HepG2 (cell line): ENCODE measurements around the gene RSPH1. TPM values are rescaled to one million over a fixed set of nuclear protein-coding genes. Genes with fewer than 3 reads are reported as not detected.

Experiments used
- ATF5 ChIP-seq: sonication (generic); formaldehyde crosslinking; IDR thresholded peaks from 2 replicates; pipeline ENCODE4 v1.4.0; 2020; ENCODE audit warnings: mild to moderate bottlenecking, low read depth, missing genetic modification reagents
- BCL6 ChIP-seq: IDR thresholded peaks from 2 replicates; pipeline ENCODE4 v1.6.1; 2016; ENCODE audit warnings: missing genetic modification reagents, missing compliant biosample characterization
- CBX2 ChIP-seq, 2 experiments: fragments of 200-600 bp in 1 of 2; sonication (generic); formaldehyde crosslinking in 1 of 2; IDR thresholded peaks; 2 replicates each; pipeline versions ENCODE4 v1.7.0 to v1.8.1; 2018 to 2022; ENCODE audit warnings: low read depth in 2 of 2, low read length in 1 of 2, mild to moderate bottlenecking in 1 of 2, missing genetic modification reagents in 1 of 2
- FOXM1 ChIP-seq: sonication (generic); formaldehyde crosslinking; IDR thresholded peaks from 2 replicates; pipeline ENCODE4 v1.5.0; 2020; ENCODE audit warnings: missing genetic modification reagents
- HNF4A ChIP-seq: sonication (generic); formaldehyde crosslinking; IDR thresholded peaks from 2 replicates; pipeline ENCODE4 v1.4.0; 2020; ENCODE audit warnings: missing genetic modification reagents
- IRF1 ChIP-seq: sonication (generic); formaldehyde crosslinking; IDR thresholded peaks from 2 replicates; pipeline ENCODE4 v1.4.0; 2020; ENCODE audit warnings: low read depth, mild to moderate bottlenecking, missing genetic modification reagents
- MEF2D ChIP-seq: sonication (generic); formaldehyde crosslinking; IDR thresholded peaks from 2 replicates; pipeline ENCODE4 v1.5.1; 2020; ENCODE audit warnings: mild to moderate bottlenecking, missing genetic modification reagents
- MTA3 ChIP-seq: sonication (generic); formaldehyde crosslinking; IDR thresholded peaks from 2 replicates; pipeline ENCODE4 v1.4.0; 2020; ENCODE audit warnings: missing genetic modification reagents
- TBX2 ChIP-seq: sonication (generic); formaldehyde crosslinking; IDR thresholded peaks from 2 replicates; pipeline ENCODE4 v1.5.0; 2020; ENCODE audit warnings: missing genetic modification reagents, mild to moderate bottlenecking, borderline replicate concordance
- TEAD3 ChIP-seq: optimal IDR thresholded peaks from 2 replicates; pipeline ENCODE3; 2016; ENCODE audit warnings: borderline replicate concordance
- XRCC5 ChIP-seq: fragments of 200-400 bp; formaldehyde crosslinking; optimal IDR thresholded peaks from 2 replicates; pipeline ENCODE3; 2017; ENCODE audit warnings: mild to moderate bottlenecking, low read length
- ZHX1 ChIP-seq: sonication (generic); formaldehyde crosslinking; IDR thresholded peaks from 2 replicates; pipeline ENCODE4 v1.8.1; 2022; ENCODE audit warnings: low read depth, mild to moderate bottlenecking, missing genetic modification reagents
- ZNF253 ChIP-seq: sonication (generic); formaldehyde crosslinking; IDR thresholded peaks from 2 replicates; pipeline ENCODE4 v1.8.0; 2022; ENCODE audit warnings: mild to moderate bottlenecking, missing genetic modification reagents, borderline replicate concordance
- ZNF331 ChIP-seq: sonication (generic); formaldehyde crosslinking; IDR thresholded peaks from 2 replicates; pipeline ENCODE4 v1.4.0; 2020; ENCODE audit warnings: missing genetic modification reagents
- ZNF432 ChIP-seq: sonication (generic); formaldehyde crosslinking; IDR thresholded peaks from 2 replicates; pipeline ENCODE4 v1.5.0; 2020; ENCODE audit warnings: missing genetic modification reagents, mild to moderate bottlenecking, borderline replicate concordance
- ZNF501 ChIP-seq: sonication (generic); formaldehyde crosslinking; IDR thresholded peaks from 2 replicates; pipeline ENCODE4 v1.5.1; 2020; ENCODE audit warnings: mild to moderate bottlenecking, moderate library complexity, missing genetic modification reagents
- ZNF577 ChIP-seq: sonication (generic); formaldehyde crosslinking; IDR thresholded peaks from 2 replicates; pipeline ENCODE4 v1.4.0; 2020; ENCODE audit warnings: mild to moderate bottlenecking, low read depth, missing genetic modification reagents, borderline replicate concordance
- ZNF629 ChIP-seq: sonication (generic); formaldehyde crosslinking; conservative IDR thresholded peaks from 2 replicates; pipeline ENCODE4 v1.5.0; 2020; ENCODE audit warnings: missing genetic modification reagents
- ZNF746 ChIP-seq: sonication (generic); formaldehyde crosslinking; IDR thresholded peaks from 2 replicates; pipeline ENCODE4 v1.8.0; 2022; ENCODE audit warnings: mild to moderate bottlenecking, missing genetic modification reagents
- polyA plus RNA-seq, 8 experiments: library from polyadenylated mRNA; depleted of rRNA in 3 of 8; stranded (reverse) in 7 of 8; unstranded in 1 of 8; fragments of >200 nt; fragmentation: Illumina TruSeq in 4 of 8; extraction: Trizol in 4 of 8; gene quantifications; 2 replicates each; pipeline versions ENCODE4 v1.2.1 to v1.2.3, GENCODE V29; 2011 to 2016; ENCODE audit warnings: low read depth in 4 of 8, missing spikeins in 1 of 8, mixed read lengths in 1 of 8; ENCODE audit not compliant: insufficient read depth in 1 of 8
- total RNA-seq, 5 experiments: library from RNA; depleted of rRNA; stranded (reverse); fragments of >200 nt; fragmentation: Illumina TruSeq; extraction: Trizol; gene quantifications; 2 replicates each; pipeline ENCODE4 v1.2.3, GENCODE V29; 2016; ENCODE audit warnings: low read depth in 1 of 5
- TF ChIP-seq, protein P1 (sequence below): sonication (generic); formaldehyde crosslinking; IDR thresholded peaks from 2 replicates; pipeline ENCODE4 v1.5.1; 2020; ENCODE audit warnings: mild to moderate bottlenecking, missing genetic modification reagents, moderate library complexity
- TF ChIP-seq, protein P2 (sequence below): IDR thresholded peaks from 2 replicates; pipeline ENCODE4 v1.6.1; 2016; ENCODE audit warnings: missing compliant biosample characterization, missing genetic modification reagents, borderline replicate concordance

Gene RSPH1
- total and polyA plus RNA-seq, 2 of the 13 experiments (the other 11 are each of a cell fraction or from before 2014, with no cell fraction given): not detected

- no peak for TF ChIP-seq CBX2 (IDR thresholded peaks at IDR 0.05; ENCODE audit: low read depth, low read length)
- no peak for TF ChIP-seq CBX2 (CRISPR knock-in tag; IDR thresholded peaks at IDR 0.05; ENCODE audit: low read depth)
- TF ChIP-seq IRF1 (CRISPR knock-in tag): no peak
- 0 out of 2 replicates have a peak, but pooled peaks have one; percentile 20 for TF ChIP-seq ZNF501 (CRISPR knock-in tag)
- TF ChIP-seq ZNF746 (CRISPR knock-in tag): no peak
- no peak for TF ChIP-seq ZNF577
- no peak for TF ChIP-seq ZHX1 (CRISPR knock-in tag)
- TF ChIP-seq FOXM1 (CRISPR knock-in tag): no peak
- no peak for TF ChIP-seq ZNF253
- TF ChIP-seq BCL6 (CRISPR knock-in tag): peak; percentile 33; the same call in 1 of the 2 replicates
- 0 out of 2 replicates have a peak, but pooled peaks have one; percentile 22 for TF ChIP-seq TBX2 (CRISPR knock-in tag)
- peak; percentile 42; the same call in 1 of the 2 replicates for TF ChIP-seq ZNF331 (CRISPR knock-in tag)
- TF ChIP-seq XRCC5: peak; percentile 72
- no peak for TF ChIP-seq ZNF629
- no peak for TF ChIP-seq MEF2D
- TF ChIP-seq HNF4A: peak; percentile 86
- TF ChIP-seq, protein P1, sequence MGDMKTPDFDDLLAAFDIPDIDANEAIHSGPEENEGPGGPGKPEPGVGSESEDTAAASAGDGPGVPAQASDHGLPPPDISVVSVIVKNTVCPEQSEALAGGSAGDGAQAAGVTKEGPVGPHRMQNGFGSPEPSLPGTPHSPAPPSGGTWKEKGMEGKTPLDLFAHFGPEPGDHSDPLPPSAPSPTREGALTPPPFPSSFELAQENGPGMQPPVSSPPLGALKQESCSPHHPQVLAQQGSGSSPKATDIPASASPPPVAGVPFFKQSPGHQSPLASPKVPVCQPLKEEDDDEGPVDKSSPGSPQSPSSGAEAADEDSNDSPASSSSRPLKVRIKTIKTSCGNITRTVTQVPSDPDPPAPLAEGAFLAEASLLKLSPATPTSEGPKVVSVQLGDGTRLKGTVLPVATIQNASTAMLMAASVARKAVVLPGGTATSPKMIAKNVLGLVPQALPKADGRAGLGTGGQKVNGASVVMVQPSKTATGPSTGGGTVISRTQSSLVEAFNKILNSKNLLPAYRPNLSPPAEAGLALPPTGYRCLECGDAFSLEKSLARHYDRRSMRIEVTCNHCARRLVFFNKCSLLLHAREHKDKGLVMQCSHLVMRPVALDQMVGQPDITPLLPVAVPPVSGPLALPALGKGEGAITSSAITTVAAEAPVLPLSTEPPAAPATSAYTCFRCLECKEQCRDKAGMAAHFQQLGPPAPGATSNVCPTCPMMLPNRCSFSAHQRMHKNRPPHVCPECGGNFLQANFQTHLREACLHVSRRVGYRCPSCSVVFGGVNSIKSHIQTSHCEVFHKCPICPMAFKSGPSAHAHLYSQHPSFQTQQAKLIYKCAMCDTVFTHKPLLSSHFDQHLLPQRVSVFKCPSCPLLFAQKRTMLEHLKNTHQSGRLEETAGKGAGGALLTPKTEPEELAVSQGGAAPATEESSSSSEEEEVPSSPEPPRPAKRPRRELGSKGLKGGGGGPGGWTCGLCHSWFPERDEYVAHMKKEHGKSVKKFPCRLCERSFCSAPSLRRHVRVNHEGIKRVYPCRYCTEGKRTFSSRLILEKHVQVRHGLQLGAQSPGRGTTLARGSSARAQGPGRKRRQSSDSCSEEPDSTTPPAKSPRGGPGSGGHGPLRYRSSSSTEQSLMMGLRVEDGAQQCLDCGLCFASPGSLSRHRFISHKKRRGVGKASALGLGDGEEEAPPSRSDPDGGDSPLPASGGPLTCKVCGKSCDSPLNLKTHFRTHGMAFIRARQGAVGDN (CRISPR knock-in tag): peak; percentile 47
- no peak for TF ChIP-seq MTA3 (CRISPR knock-in tag)
- TF ChIP-seq, protein P2, sequence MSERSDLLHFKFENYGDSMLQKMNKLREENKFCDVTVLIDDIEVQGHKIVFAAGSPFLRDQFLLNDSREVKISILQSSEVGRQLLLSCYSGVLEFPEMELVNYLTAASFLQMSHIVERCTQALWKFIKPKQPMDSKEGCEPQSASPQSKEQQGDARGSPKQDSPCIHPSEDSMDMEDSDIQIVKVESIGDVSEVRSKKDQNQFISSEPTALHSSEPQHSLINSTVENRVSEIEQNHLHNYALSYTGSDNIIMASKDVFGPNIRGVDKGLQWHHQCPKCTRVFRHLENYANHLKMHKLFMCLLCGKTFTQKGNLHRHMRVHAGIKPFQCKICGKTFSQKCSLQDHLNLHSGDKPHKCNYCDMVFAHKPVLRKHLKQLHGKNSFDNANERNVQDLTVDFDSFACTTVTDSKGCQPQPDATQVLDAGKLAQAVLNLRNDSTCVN: no peak
- peak; percentile 27 for TF ChIP-seq TEAD3 (CRISPR knock-in tag)
- TF ChIP-seq ATF5 (CRISPR knock-in tag): no peak
- TF ChIP-seq ZNF432 (CRISPR knock-in tag): no peak
Measured at GRCh38 chr21:42526379-42526727, 30.3 kb upstream of the RSPH1 start (continued).
